Left lung (tissue), 10 donors: ENCODE results near the gene DMRT1. TPM values are rescaled to one million over a fixed set of nuclear protein-coding genes. Genes with fewer than 3 reads are reported as not detected.

Source experiments
- ATAC-seq: fragments of 200-7000 bp; cut with Tn5 transposase; one replicate; pipeline ENCODE4 v1.9.1; 2020; ENCODE audit warnings: moderate library complexity
- DNase-seq, 4 donors: peaks; one replicate each; pipeline ENCODE4 v3.0.0-alpha.2; 2013 to 2020
- H3K27ac ChIP-seq, 2 donors: fragments of 200-600 bp; sonication (generic) in 1 of 2; one replicate each; pipeline versions ENCODE4 v1.5.0 to v1.8.0; 2020 to 2021
- H3K27me3 ChIP-seq, 2 donors: fragments of 200-600 bp; sonication (generic) in 1 of 2; one replicate each; pipeline versions ENCODE4 v1.5.0 to v1.8.0; 2020 to 2021
- H3K36me3 ChIP-seq, 2 donors: fragments of 200-600 bp; sonication (generic) in 1 of 2; one replicate each; pipeline versions ENCODE4 v1.5.0 to v1.8.0; 2020 to 2021
- H3K4me1 ChIP-seq, 2 donors: fragments of 200-600 bp; one replicate each; pipeline ENCODE4 v1.8.0; 2021
- H3K4me3 ChIP-seq, 2 donors: fragments of 200-600 bp; sonication (generic) in 1 of 2; one replicate each; pipeline versions ENCODE4 v1.5.0 to v1.8.0; 2020 to 2021; ENCODE audit warnings: mild to moderate bottlenecking in 1 of 2
- H3K9me3 ChIP-seq, 2 donors: fragments of 200-600 bp; sonication (generic) in 1 of 2; one replicate each; pipeline versions ENCODE4 v1.5.0 to v1.8.0; 2020 to 2021
- CTCF ChIP-seq, 2 donors: fragments of 200-600 bp; sonication (generic) in 1 of 2; IDR thresholded peaks; one replicate each; pipeline versions ENCODE4 v1.5.0 to v1.8.0; 2021; ENCODE audit warnings: antibody characterized with exemption in 2 of 2
- intact Hi-C, 2 donors: fragments of 100-400 bp; cut with DNase I; formaldehyde crosslinking; loops; one replicate each; pipeline versions ENCODE4 v1.11.2 to v1.14.2; 2022
- polyA plus RNA-seq, 6 donors: library from polyadenylated mRNA; unstranded; fragments of 120-200 nt; gene quantifications; one replicate each; pipeline ENCODE4 v1.2.1, GENCODE V29; 2013; ENCODE audit not compliant: insufficient read length in 6 of 6
- total RNA-seq, 2 donors: library from RNA; stranded (reverse); fragmentation: NEBNext Ultra II Directional; extraction: Animal tissue kit (Norgen Biotek cat#: 25700); gene quantifications; one replicate each; pipeline ENCODE4 v1.2.1, GENCODE V29; 2021
- donor health status: DM: no; HTN: yes; CAD: no.
- donor health status: DM: no; HTN: no; CAD: no.

Gene DMRT1
- total and polyA plus RNA-seq, 8 donors: 0.09 TPM; not detected in 7

DNA sequence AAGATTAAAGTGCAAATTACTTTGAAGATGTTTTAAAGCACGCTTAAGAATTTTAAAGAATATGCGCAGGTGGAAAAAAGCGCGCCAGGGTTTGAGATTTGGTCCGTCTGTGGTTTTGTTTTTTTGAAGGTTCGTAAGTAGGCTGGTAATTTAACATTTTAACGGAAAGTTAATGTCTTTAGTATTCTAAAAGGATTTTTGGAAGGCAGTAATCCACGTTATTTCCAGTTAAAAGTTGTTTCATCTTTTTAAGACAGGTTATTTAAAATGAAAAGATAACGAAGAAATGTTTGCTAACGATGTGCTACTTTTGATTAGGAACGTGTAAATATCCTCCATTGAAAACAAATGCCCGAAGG lies 1.9 kb downstream of the DMRT1 start:
- Histone ChIP-seq H3K27ac (no peak overlapping the region), H3K27me3 (peaks cover 51 to 99% of the 10 kb centered on the region in 2 donors), H3K36me3 (no peaks in the 10 kb centered on the region), H3K4me1 (peaks cover 0 to 8% of the 10 kb centered on the region in 2 donors), H3K4me3 (no peak overlapping the region), H3K9me3 (no peaks in the 10 kb centered on the region)
- no peak for TF ChIP-seq CTCF (IDR thresholded peaks at IDR 0.05)
- DNase-seq: no peak
- intact Hi-C loops: no loop called here
- no peak for ATAC-seq

DNA sequence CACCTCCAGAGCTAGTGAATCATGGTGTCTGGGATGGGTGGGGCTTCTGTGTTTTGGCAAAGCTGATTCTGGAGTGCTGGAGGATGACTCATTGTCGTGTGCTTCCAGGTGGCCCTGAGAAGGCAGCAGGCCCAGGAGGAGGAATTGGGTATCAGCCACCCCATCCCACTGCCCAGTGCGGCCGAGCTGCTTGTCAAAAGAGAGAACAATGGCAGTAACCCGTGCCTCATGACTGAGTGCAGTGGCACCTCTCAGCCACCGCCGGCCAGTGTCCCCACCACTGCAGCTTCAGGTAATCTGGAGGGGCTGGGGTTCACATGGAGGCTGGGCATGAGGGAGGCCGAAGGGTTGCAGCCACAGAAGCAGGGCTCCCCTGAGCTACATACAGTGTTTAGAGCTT lies 5.4 kb downstream of the DMRT1 start:
- peak; percentile 30 for ATAC-seq
- no peak overlapping the region for H3K4me3 ChIP-seq
- no peaks in the 10 kb centered on the region for H3K9me3 ChIP-seq
- peak in 1 of 4 donors; percentile 74 for DNase-seq
- H3K27me3 ChIP-seq: peaks cover 39 to 75% of the 10 kb centered on the region in 2 donors
- H3K36me3 ChIP-seq: no peaks in the 10 kb centered on the region
- H3K27ac ChIP-seq: no peak overlapping the region
- TF ChIP-seq CTCF (IDR thresholded peaks at IDR 0.05): no peak
- H3K4me1 ChIP-seq: peaks cover 0 to under 1% of the 10 kb centered on the region in 2 donors
- intact Hi-C loops: no loop called here

GRCh38 chr9:847505-847904 lies 6.0 kb downstream of the DMRT1 start:
- TF ChIP-seq CTCF (IDR thresholded peaks at IDR 0.05): no peak
- no peaks in the 10 kb centered on the region for H3K4me1 ChIP-seq
- H3K27me3 ChIP-seq: peaks cover 33 to 68% of the 10 kb centered on the region in 2 donors
- no peaks in the 10 kb centered on the region for H3K36me3 ChIP-seq
- DNase-seq: no peak
- no peak for ATAC-seq
- H3K4me3 ChIP-seq: no peak overlapping the region
- no peaks in the 10 kb centered on the region for H3K9me3 ChIP-seq
- intact Hi-C loops: no loop called here
- H3K27ac ChIP-seq: no peak overlapping the region

DNA sequence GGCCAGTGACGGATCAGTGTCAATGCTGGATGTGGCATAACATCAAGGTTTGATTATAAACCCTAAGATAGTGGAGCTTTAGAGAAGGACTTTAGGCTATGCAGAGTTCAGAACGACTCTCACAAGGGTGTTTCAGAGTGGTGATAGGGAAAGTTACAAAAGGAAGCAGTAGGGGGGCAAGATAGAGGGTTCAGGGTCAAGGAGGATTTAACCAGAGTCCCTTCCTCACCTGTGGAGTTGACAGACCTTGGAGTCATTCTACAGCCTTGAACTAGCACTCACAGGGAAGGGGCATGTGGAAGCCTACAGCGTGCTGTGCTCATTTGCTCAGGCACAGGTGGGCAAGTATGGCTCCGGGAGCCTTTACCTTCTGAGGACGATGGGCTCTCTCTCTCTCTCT lies 7.9 kb downstream of the DMRT1 start:
- no peak overlapping the region for H3K4me3 ChIP-seq
- no peak for ATAC-seq
- DNase-seq: no peak
- H3K27ac ChIP-seq: no peak overlapping the region
- intact Hi-C loops: no loop called here
- H3K36me3 ChIP-seq: no peaks in the 10 kb centered on the region
- H3K27me3 ChIP-seq: peaks cover 13 to 64% of the 10 kb centered on the region in 2 donors
- no peaks in the 10 kb centered on the region for H3K4me1 ChIP-seq
- no peaks in the 10 kb centered on the region for H3K9me3 ChIP-seq
- TF ChIP-seq CTCF (IDR thresholded peaks at IDR 0.05): no peak

DNA sequence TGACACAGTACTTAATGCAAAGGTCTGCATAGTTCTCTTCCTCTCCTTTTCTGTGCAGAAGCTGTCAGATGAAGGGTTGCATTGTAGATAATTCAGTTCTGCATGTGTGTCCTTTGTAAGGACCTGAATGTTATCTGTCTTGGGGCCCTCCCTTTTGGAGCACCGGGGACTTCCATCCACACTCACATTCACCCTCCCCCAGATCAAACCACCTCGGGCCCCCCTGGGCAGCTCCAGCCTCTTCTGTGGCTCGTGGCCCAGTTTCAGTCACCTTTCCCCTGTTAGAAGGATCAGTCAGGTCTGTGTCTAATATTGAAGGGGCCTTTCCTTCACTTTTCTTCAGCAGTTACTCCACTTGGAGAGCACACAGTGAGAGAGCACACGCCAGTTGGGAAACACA lies 11.0 kb downstream of the DMRT1 start:
- no peak overlapping the region for H3K27ac ChIP-seq
- no peak overlapping the region for H3K4me3 ChIP-seq
- TF ChIP-seq CTCF (IDR thresholded peaks at IDR 0.05): no peak
- H3K9me3 ChIP-seq: no peaks in the 10 kb centered on the region
- intact Hi-C loops: no loop called here
- no peaks in the 10 kb centered on the region for H3K4me1 ChIP-seq
- no peak for DNase-seq
- H3K27me3 ChIP-seq: peaks cover 0 to 44% of the 10 kb centered on the region in 2 donors
- ATAC-seq: no peak
- H3K36me3 ChIP-seq: no peaks in the 10 kb centered on the region
